ENCODE measurements around the gene LMF2.

LMF2 gene

DNA sequence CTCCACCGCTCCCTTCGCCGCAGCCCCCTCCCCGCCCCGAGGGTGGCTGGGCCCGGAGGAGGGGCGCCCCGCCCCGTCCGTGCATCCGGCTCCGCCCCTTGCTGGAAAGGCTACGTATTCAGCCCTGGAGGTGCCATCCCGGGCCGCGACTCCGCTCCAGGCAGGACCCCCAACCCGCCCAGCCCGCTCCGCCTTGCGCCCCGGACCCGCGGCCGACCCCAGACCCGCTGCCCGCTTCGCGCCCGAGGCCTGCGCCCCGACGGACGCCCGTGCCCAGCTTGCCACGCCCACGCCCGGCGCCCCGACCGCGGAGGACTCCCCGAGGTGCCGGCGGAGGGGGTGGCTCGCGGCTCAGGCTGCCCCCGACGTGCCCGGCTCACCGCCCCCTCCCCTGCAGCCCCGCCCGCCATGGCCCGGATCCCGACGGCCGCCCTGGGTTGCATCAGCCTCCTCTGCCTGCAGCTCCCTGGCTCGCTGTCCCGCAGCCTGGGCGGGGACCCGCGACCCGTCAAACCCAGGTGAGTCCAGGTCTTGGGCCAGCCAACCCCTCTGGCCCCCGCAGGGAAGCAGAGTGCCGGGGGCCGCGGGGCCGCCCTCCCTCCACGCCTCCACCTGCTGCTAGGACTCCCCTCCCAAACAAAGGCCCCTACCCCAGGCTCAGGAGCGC, 25.9 kb downstream of the LMF2 start, which contains the start of gene ADM2:
Gene ADM2 (plus strand): TSS at position 104 of the 667 bp plus-strand sequence. CDS start 305 bp downstream, at position 409.
- DNase-seq (ENCODE audit: low spot score) = no peak

DNA sequence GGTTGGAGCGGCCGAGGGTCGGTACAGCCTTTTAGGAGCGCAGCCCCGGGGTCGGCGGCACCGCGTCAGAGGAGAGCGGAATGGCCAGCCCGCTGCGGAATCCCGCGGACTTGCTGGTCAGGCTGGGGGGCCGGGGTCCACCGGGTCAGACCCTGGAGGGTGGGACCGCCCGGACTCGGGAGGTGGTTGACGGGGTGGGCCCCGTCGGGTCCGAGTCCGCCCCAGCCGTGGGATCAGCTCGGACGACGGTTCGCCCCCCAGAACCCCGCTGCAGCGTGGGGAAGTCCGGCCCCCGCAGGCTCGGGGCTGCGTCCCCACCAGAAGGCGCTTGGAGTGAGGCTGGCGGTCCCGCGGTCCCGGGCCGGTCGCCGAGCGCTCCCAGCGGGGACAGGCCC, 26.5 kb downstream of the LMF2 start:
- DNase-seq (ENCODE audit: low spot score) = no peak

DNA sequence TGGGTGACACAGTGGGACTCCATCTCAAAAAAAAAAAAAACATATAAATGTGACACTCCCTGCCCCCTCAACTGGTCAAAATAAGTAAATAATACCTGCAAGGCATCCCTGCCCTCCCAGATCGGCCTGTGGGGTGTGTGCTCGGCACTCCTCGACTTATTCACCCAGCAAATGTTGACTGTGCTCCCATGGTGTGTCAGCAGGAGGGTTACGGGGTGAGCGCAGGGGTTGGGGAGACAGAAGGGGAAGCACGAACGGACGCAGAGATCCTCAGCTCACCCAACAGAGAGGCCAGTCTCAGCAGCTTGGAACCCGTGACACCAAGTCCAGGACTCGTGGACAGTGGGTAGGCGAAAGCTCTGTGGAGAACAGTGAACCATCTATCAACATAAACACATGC, 27.8 kb downstream of the LMF2 start:
- DNase-seq (ENCODE audit: low spot score) = no peak

DNA sequence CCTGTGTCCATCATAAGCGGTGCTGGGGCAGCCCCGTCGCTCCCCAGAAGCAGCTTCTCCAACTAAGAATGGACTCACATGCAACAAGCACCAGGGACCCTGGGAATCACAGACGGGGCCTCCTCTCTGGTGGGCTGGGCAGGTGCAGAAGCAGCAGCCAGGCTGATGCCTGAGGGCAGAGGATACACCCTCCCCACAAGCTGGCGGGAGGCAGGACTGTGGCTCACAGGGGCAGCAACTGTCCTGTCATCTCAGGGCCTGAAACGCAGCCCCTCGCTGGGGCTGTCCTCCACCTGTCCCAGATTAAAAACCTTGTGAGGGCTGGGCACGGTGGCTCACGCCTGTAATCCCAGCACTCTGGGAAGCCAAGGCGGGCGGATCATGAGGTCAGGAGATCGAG, 29.6 kb downstream of the LMF2 start:
- DNase-seq (ENCODE audit: low spot score) = no peak

DNA sequence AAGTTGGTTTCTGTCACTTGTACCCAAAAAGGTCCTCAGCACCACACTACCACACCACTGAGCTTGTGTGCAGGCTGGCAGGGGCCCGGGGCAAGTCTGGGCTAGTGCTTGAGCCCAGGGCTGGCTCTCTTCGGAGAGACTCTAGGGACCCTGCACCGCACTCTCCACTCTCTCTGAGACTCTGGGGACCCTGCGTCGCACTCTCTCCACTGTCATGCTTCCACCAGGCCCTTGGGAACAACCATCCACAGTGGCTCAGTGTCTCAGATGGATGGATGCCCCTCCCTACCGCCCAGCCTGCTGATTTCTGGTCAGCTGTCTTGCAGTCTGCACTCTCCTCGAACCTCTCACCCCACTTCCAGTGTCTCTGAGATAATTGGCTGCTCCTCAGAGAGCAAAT, 30.6 kb downstream of the LMF2 start:
- no peak for DNase-seq (ENCODE audit: low spot score)

DNA sequence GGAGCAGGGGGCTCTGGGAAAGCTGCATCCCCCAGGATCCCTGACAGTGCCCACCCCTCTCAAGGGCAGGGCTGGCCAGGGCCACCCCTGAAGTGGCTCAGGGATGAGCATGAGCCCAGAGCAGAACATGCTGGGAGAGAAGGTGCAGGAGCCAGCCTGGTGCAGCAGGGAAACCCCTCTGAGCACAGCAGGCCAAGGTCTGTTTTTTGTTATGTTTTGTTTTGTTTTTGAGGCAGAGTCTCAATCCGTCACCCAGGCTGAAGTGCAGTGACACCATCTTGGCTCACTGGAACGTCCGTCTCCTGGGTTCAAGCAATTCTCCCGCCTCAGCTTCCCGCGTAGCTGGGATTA, 31.9 kb downstream of the LMF2 start:
- DNase-seq (ENCODE audit: low spot score) = no peak

DNA sequence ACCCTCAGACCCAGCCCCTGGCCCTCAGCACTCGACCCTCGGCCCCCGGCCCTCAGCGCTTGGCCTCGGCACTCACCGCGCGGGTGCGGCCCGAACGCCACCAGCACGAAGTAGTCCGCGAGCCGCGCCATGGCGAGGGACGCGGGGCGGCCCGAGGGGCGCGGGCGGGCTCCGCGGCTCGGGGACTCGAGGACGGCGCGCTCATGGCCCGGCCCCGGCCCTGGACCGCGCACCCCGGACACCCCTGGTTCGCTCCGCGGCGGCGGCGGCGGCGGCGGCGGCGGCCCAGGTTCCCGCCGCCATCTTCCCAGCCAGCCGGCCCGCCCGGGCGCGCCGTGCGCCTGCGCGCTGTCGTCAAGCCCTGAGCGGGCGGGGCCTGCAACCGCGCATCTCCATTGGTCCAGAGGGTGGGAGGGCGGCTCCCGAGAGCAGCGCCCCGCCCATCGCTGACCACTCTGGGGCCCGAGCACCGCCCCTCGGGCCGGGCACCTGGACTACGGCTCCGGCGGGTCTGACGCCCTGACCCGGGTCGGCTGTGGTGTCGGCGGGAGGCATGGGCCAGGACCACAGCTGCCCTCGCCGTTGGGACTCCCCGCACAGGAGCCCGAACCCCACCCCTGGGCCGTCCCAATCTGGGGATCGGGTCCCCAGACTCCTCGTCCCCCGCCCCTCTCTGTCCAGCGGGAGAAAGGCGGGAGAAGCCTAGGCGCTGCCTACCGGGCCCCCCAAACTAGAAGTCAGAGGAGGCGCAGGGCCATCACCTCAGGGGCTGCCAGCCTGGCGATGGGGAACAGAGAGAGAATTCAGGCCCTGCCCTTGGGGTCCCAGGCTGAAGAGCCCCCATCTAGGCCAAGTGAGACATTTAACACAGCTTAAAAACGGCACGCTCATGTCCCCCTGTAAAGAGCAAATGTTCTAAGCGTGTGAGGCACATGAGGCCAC, 32.5 kb downstream of the LMF2 start, which contains the start of gene SBF1:
Gene SBF1 (minus strand): TSS at position 326 of the 942 bp plus-strand sequence. CDS start 195 bp downstream, at position 131.
- peak; percentile 100 for DNase-seq (ENCODE audit: low spot score)

DNA sequence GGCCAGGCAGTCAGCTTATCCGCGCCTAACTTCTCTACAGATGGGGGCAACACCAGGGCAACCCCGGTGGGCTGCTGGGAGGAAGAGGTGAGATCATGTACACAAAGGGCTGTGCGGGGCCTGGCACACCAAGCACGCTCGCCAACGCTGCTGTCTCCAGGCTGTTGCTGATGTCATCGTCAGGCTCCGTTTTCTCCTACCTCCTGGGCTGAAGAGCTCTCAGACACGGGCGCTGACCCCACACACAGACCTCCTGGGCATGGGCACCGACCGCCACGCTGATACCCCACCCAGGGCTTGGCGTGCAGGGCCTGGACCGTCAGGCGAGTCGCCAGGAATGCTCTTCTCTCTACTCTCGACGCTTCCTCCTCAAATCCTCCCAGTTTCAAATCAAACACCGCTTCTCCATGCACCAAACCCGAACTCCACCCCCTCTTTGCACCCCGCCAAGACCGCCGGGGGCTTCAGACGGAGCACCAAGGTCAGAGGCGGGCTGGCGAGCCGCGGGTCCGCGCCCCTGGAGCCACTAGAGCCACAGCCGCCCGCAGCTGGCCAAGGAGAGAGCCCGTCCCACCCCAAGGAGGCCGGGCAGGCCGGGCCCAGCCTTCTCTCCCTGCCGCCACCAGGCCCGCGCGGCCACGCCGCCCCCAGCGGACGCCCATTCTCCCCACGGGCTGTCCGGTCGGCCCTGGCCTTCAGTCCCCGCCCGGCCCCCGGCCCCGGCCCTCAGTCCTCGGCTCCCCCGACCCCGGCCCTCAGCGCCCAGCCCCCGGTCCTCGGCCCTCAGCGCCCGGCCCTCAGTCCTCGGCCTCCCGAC, 33.4 kb downstream of the LMF2 start:
- peak; percentile 81 for DNase-seq (ENCODE audit: low spot score)

DNA sequence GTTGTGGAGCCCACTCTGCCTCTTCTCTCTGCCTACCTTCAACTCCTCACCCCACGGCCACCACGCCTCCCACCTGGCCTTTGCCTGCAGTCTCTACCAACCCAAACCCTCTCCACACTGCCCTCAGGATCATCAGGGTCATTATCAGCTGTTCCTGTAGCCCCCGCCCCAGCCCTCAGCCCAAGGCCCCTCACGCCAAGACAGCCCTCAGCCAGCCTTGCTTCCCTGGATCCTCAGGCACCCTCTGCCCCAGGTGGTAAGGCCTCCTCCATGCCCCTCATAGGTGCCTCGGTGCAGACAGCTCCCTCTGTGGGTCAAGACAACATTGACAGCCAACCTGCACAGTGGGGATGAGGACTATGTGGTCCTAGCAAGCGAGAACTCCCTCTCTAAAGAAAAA, 34.4 kb downstream of the LMF2 start:
- no peak for DNase-seq (ENCODE audit: low spot score)

DNA sequence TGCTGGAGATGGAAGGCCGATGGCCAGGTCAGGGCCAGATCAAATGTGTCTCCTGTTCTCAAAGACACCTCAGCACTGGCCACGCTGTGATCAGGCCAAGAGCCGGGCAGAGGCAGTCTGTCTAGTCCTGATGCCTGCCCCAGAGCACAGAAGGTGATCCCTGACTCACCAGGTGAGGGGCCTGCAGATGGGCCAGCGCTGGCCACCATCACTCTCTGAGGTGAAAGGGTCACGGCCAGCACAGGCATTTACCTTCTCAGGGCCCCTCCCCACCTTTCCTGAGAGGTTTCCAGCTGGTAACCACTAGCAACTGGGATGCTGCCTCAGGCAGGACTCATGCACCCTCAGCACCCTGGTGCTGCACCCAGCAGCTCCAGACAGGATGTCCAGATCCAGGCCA, 35.5 kb downstream of the LMF2 start:
- no peak for DNase-seq (ENCODE audit: low spot score)

DNA sequence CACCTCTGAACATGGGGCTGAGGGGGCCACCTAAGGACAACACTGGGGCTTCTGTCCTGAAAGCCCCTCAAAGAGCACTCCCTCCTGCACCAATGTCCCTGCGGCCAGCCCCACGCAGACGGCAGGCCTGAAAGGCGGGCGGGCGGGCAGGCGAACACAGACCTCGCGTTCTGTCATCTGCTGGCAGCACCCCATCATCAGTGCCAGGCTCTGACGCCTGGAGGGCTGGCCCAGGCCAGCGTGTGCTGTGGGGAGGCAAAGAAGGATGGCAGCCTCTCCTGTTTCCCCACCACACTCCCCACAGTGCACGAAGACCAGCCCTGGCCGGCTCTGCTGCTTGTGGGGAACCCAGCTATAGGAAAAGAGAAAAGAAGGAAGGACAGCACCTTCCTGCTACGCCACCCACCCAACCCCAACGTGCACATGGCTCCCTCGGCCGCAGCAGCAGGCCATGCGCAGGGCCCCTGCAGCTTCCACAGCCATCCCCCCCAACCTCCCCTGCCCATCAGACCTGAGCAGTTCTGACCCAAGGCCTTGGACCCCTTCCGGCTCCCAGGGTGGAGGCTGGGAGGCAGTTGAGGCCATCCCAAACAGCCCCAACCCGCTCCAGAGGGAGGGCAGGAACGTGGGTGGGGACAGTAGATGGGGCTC, 36.2 kb downstream of the LMF2 start:
- no peak for DNase-seq (ENCODE audit: low spot score)

DNA sequence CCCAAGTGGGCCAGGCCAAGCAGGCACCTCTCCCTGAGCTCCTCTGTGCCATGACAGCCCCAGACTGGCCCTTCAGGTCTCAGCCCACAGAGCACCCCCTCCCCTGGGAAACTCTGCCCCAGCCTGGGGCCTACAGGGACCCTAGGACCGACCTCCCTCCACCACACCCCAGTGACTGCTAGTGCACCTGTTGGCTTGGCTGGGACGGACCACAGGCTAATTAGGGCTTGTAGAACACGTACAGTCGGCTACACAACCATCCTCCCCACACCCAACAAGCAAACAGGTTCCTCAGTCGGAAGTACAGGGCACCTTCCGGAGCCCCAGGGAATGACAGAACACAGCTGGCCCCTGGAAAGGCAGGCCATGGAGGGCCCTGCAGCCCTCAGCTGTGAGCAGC, 37.0 kb downstream of the LMF2 start:
- DNase-seq (ENCODE audit: low spot score) = no peak

DNA sequence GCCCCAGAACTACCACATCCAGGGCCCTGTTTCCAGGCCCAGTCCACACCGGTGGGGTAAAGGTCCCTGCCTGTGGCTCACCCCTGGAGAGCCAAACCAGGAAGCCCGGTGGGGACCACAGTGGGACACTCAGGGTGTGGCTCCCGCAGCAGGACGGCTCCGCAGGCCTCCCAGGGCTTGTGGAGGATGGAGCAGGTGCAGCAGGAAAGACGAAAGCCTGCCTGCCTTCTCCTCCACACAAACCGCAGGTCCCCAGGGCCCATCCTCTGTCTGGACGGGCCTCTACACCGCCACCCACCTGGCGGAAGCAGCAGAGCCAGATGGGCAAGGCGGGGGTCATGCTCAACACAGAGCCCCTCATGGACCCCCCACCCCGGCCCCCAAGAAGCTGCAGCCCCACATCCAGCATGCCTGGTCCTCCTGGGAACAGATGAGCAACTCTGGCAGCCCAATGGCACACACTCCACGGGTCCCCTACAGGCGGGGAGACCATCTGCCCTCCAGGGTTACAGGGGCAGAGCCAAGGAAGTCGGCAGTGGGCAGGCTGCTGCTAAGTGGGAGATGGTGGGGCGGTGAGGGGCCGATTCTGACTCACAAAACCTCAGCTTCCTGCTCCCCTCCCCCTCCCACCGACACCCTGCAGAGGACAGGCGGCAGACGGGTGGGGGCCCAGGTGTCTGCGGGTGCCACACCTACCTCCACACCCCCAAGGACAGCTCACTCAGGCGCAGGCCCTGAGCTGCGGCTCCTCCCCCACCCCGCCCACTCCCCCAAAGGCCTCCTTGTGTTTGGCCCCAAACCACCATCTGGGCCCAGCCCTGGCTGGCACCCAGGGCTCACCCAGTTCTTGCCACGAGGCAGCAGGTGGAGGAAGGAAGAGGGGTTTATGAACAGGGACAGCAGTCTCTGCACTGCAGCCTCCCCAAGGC, 37.9 kb downstream of the LMF2 start:
- DNase-seq (ENCODE audit: low spot score) = no peak

DNA sequence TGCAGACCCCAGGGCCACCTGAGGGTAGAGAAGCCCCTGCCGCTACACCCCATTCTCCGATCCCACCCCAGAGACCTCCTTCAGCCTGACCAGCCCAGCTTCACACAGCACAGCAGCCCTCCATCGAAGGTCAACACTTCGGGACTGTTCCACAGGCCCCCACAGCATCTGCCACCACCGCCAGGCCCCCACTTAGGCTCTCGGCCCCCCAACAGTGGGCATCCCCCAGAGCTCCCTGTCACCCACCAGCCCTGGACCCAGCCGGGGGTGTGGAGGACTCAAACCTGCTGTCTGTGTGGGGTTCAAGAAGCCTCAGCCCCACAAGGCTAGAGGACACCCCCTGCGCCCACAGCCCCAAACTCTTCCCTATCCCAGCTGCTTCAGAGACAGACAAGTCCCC, 38.9 kb downstream of the LMF2 start:
- DNase-seq (ENCODE audit: low spot score) = no peak

DNA sequence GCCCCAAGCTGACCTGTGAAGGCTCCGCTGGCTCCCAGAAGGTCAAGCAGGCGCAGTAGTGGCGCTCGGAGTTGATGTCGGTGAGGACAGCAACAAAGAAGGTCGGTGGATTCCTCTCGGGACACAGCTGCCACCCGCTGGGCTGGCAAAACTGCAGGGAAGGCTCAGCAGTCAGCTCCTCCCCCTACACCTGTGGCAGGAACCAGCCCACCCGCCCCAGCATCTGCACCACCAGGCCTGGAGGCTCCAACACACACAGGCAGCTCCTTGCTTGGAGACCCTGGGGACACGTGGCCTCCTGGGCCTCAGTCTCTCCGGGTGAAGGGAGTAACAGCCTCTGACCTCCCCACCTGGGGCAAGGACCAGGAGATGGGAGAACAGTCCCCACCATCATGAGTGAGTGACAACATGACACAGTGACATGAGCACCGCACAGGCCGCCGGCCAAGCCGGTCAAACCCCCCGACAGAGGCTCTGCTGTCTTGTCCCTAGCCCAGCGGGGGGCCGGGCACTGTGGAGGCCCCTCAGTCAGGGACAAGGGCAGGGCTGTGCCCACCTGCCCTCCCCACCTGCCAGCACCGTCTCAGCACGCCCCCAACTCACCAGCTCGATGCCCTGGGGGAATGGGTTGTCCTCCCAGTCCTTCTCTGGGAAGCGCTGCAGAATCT, 39.6 kb downstream of the LMF2 start:
- no peak for DNase-seq (ENCODE audit: low spot score)

DNA sequence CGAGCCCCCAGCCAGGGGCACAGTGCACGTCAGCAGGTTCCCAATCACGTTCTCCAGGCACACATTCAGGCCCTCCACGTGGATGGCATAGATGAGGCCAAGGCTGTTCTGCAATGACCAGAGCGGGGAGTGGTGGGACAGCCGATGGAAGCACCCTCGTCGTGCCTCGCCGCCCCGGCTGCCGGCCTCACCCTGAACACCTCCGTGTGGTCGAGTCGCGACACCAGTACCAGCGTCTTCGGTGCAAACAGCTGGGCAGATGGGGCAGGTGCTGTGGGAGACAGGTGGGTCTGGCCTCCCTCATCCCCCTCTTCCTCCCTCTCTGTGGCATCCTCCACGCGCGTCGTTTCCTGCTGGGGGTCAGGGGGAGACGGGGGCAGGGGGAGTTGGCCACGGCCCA, 40.2 kb downstream of the LMF2 start:
- no peak for DNase-seq (ENCODE audit: low spot score)

DNA sequence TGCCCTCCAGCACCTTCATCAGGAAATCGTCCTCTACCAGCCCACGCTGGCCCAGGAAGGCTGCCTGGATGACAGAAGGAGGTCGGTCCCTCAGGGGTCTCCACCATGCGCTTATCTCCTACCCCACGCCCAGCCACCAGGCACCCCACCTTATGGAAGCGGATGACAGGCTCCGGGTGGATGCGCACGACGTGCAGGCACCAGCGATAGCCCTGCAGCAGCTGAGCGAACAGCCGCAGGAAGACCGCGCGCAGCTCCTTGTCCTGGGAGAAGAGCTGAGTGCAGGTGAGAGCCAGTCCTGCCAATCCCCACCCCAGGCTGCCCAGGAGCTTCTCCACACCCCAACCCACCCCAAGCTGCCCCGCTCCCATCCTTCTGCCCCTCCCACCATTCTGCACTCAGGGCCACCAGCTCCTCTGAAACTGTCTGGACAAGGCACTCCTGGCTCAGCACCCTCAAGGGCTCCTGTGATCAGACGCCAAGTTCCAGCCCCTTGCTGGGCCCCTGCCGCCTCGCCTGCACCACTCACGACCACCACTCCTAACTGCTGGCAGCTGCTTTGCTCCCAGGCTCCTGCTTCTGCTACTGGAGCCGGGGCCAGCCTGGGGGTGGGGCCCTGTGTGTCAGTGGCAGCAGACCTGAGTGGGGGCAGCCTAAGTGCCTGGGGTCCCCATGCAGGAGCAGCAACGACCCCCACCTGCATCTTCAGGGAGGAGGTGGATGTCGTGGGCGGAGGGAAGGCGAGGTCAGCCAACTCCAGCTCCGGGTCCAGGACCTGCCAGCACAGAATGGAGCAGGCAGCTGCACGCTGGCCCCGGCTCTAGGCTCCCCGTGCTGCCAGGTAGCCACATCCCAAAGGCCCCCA, 42.2 kb downstream of the LMF2 start:
- no peak for DNase-seq (ENCODE audit: low spot score)

DNA sequence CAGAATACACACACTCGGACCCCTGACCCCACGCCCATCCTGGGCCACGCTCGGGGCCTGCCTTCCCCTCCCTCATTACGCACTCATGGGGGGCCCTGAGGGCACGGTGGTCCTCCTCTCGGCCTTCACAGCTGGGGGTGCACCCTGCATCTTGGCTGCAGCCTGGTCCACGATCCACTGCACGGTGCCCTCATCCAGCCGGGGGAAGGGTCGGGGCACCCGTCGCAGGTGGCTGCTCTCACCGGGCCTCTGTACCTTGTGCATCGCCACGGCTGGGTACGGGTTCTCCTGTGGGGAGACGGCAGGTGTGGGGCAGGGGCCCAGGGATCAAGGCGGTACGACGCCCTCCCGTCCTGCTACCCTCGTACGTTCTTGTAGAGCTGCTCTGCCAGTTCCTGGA, 43.1 kb downstream of the LMF2 start:
- no peak for DNase-seq (ENCODE audit: low spot score)

DNA sequence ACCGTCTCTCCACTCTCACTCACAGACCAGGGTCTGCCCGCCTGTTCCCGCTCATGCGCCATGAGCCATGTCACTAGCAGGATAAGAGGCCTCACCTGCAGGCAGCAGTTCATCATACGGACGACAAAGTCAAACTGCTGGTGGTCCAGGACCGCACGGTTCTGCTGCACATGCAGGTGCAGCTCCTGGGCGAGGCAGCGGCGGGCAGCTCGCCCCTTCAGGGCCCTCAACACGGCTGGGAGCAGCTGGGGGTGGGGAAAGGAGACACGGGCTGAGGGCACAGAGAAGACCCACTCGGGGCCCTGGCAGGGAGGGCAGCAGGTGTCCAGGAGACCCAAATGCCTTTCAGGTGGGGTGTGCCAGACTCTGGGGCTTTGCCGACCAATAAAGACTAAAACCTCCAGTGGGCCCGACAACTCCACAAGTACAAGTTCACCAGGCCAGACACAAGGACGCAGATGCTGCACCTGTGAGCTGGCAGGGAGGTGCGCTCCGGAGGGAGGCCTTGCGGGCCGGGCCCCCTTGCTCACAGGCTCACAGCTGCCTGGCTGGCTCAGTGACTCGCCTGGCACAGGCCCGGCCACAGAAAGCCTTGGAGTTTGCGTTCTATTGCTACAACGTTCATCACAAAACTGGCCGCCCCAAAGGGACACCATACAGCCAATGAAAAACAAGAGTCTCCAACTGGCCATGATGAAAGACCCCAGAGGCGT, 44.2 kb downstream of the LMF2 start:
- no peak for DNase-seq (ENCODE audit: low spot score)
